Neural crest cell (in vitro differentiated cells): ENCODE results near the gene SLC6A1. TPM values are rescaled to one million over a fixed set of nuclear protein-coding genes. Genes with fewer than 3 reads are reported as not detected.

Source experiments
- DNase-seq: peaks from one replicate; pipeline ENCODE4 v3.0.0; 2021; ENCODE audit warnings: low read depth, mixed read lengths, low spot score
- H3K27ac Mint-ChIP-seq: one replicate; pipeline ENCODE4 v1.8.0; 2021; ENCODE audit warnings: mild to moderate bottlenecking, mixed read lengths; ENCODE audit not compliant: unreplicated experiment
- H3K27me3 Mint-ChIP-seq: 2 replicates; pipeline ENCODE4 v1.8.0; 2021; ENCODE audit warnings: low read depth, mild to moderate bottlenecking, mixed read lengths
- H3K36me3 Mint-ChIP-seq: 2 replicates; pipeline ENCODE4 v1.8.0; 2021; ENCODE audit warnings: low read depth, mild to moderate bottlenecking, mixed read lengths
- H3K4me1 Mint-ChIP-seq: 2 replicates; pipeline ENCODE4 v1.8.0; 2021; ENCODE audit warnings: mixed read lengths
- H3K4me3 Mint-ChIP-seq: one replicate; pipeline ENCODE4 v1.8.0; 2021; ENCODE audit warnings: mild to moderate bottlenecking, mixed read lengths
- H3K9me3 Mint-ChIP-seq: 2 replicates; pipeline ENCODE4 v1.8.0; 2021; ENCODE audit warnings: mixed read lengths
- CTCF ChIP-seq: fragments of 200-600 bp; sonication (generic); conservative IDR thresholded peaks from 2 replicates; pipeline ENCODE4 v1.5.0; 2021; ENCODE audit warnings: antibody characterized with exemption, mild to moderate bottlenecking
- total RNA-seq: library from RNA; stranded (reverse); gene quantifications from 2 replicates; pipeline ENCODE4 v1.2.1, GENCODE V29; 2021

SLC6A1 gene
- total RNA-seq, 1 donor from 2014 or later, result 0.42 TPM

DNA sequence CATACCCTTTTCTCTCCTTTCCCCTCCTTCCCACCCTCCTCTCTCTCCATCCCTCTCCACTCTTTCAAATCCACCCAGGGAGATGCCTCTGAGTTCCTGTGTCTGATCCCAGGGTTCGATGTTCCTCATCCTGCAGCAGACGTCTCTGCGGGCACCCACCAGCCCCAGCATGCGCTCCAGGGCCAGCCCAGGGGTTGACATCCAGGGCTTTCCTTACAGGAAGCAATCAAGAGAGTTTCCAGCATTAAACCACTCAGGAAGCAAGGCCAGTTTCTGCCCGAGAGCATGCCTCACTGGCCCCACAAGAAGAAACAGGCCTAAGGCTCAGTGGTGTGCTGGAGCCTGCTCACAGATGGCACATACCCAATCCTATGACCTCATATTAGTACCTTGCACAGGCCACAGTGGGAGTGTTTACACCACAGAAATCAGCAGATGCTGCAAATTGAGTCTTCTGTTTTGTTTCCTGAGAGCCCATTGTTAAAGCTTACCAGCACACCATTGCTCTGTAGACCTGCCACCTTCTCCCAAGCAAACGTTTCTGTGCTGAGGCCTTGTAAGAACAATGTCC, 13.2 kb downstream of the SLC6A1 start:
- peaks cover 3% of the 10 kb centered on the region for H3K27me3 Mint-ChIP-seq
- no peak overlapping the region for H3K27ac Mint-ChIP-seq
- H3K9me3 Mint-ChIP-seq, result no peaks in the 10 kb centered on the region
- H3K36me3 Mint-ChIP-seq, result no peaks in the 10 kb centered on the region
- no peak for TF ChIP-seq CTCF
- peaks cover 38% of the 10 kb centered on the region for H3K4me1 Mint-ChIP-seq
- DNase-seq, result no peak
- no peak overlapping the region for H3K4me3 Mint-ChIP-seq

DNA sequence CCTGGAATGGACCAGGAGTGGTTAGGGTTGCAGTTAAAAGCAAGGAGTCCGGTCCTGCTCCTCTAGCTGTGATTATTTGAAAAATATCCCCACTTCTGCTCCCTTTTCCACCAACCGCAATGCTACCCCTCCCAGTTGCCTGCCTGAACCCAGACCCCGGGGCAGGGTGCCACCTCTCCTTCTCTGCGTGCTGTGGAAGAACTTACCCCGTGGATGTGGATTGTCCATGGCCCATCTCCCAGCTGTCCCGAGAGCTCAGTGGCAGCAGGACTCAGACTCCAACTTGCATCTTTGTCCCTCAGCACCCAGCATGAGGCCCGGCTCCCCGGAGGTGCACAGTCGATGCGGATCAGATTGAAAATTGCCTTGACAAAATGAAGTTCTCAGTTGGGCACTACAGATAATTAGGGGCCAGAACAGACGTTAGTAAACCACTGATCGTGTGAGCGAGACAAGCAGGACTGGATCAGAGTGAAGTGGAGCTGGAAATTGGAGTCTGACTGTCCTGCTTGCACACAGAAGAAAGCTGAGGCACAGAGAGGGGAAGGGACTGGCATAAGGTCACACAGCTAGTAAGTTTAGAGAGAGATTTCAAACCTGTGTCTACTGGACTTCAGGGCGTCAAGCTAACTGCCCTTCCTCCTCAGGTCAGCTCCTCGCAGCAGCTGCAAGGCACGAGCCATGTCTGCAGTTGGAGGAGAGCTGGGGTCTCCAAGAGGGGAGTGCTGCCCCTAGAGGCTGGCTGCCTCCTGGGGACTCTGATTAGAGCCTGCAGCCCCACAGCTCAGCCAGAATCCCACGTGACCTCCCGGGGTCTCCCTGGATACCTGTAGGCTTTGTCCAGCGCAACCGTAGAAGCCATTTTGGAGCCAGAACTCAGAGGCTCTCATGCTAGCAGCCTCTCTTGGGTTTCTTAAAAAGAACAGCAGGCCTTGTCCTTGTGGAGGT, 14.7 kb downstream of the SLC6A1 start:
- Mint-ChIP-seq H3K4me1 (peaks cover 32% of the 10 kb centered on the region), H3K4me3 (no peak overlapping the region), H3K9me3 (no peaks in the 10 kb centered on the region), H3K27ac (no peak overlapping the region), H3K36me3 (no peaks in the 10 kb centered on the region), H3K27me3 (no peaks in the 10 kb centered on the region)
- no peak for TF ChIP-seq CTCF
- no peak for DNase-seq

DNA sequence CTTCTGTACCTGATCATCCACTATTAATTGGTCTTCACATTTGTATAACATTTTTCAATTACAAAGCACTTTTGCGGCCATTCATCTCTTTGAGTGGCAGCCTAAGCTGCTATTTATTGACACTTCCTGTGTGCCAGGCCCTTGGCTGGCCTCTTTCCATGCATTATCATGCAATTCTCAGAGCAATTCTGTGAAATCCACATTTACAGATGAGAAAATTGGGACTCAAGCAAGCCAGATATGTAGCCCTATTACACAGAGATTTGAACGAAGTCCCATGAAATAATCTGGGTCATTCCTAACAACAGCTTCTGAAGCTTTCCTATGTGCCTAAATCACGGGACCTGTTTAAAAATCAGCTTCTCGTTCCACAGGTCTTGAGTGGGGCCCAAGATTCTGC, 17.4 kb downstream of the SLC6A1 start:
- H3K9me3 Mint-ChIP-seq, result no peaks in the 10 kb centered on the region
- DNase-seq, result no peak
- no peaks in the 10 kb centered on the region for H3K36me3 Mint-ChIP-seq
- no peak overlapping the region for H3K4me3 Mint-ChIP-seq
- TF ChIP-seq CTCF, result no peak
- H3K4me1 Mint-ChIP-seq, result peaks cover 10% of the 10 kb centered on the region
- H3K27me3 Mint-ChIP-seq, result peaks cover 6% of the 10 kb centered on the region
- no peak overlapping the region for H3K27ac Mint-ChIP-seq

DNA sequence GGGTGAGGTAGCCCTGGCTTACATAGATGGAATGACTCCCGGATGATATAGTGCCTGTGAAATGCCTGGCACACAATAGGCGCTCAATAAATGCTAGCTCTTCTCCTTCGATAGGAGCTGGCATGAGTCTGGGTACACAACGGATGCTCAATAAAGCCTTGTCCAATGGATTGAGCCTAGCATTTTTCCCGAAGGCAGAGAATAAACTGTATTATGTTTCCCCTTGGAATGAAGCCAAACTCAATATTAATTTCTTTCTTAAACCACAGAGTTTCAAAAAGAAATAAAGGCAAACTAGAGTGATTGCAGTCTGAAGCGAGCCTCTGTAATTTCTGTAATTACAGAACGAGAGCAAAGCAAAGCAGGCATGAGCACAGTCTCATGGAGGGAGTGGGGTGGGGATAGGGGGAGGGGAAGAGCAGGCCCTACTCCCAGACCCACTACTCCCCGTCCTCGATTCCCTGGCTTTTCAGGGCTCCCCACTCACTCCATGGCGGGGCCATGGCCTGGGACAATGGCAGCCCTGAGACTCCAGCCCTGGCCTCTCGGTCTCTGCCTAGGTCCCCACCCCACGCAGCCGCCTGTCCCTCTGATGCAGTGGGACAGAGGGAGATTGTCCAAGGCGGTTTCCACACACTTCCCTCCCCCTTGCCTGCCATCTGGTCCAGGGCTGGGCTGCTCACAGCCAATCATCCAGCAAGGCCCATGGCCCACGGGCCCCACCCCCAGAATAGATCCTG, 18.0 kb downstream of the SLC6A1 start:
- Mint-ChIP-seq H3K4me1 (peaks cover 8% of the 10 kb centered on the region), H3K4me3 (no peak overlapping the region), H3K9me3 (no peaks in the 10 kb centered on the region), H3K27ac (no peak overlapping the region), H3K27me3 (peaks cover 6% of the 10 kb centered on the region), H3K36me3 (no peaks in the 10 kb centered on the region)
- no peak for DNase-seq
- TF ChIP-seq CTCF, result no peak

GRCh38 chr3:11014253-11014652, 21.7 kb downstream of the SLC6A1 start:
- no peak overlapping the region for H3K4me3 Mint-ChIP-seq
- no peak for DNase-seq
- H3K27me3 Mint-ChIP-seq, result peaks cover 6% of the 10 kb centered on the region
- H3K4me1 Mint-ChIP-seq, result peaks cover 8% of the 10 kb centered on the region
- no peaks in the 10 kb centered on the region for H3K36me3 Mint-ChIP-seq
- TF ChIP-seq CTCF, result no peak
- no peaks in the 10 kb centered on the region for H3K9me3 Mint-ChIP-seq
- H3K27ac Mint-ChIP-seq, result no peak overlapping the region
